IMR-90 (cell line): ENCODE data around the gene EBF3. TPM values are rescaled to one million over a fixed set of nuclear protein-coding genes. Genes with fewer than 3 reads are reported as not detected.

Source experiments
- ATAC-seq: fragments of 200-7000 bp; cut with Tn5 transposase; 2 replicates; pipeline ENCODE4 v1.9.1; 2020; ENCODE audit warnings: low read depth, mild to moderate bottlenecking, moderate library complexity
- BruUV-seq: library from RNA; stranded (reverse); fragments of 400-500 nt; replicated peaks from 2 replicates; lab custom pipeline; 2021; lab: Mats Ljungman, UMichigan
- CTCF ChIA-PET: fragments of 300-600 bp; formaldehyde crosslinking; extraction: SDS; loops from one replicate; lab custom pipeline; 2021; ENCODE audit warnings: antibody characterized with exemption; lab: Yijun Ruan, JAX
- POLR2A ChIA-PET: fragments of 300-600 bp; sonication (Branson Sonifier 250); formaldehyde crosslinking; loops from one replicate; lab custom pipeline; 2022; ENCODE audit warnings: antibody characterized with exemption; ENCODE audit not compliant: unreplicated experiment; lab: Charles Lee
- DNase-seq: peaks from one replicate; pipeline ENCODE4 v3.0.0; 2013
- H2AFZ ChIP-seq: replicated peaks from 2 replicates; pipeline ENCODE3; 2013; ENCODE audit warnings: low read length, mild to moderate bottlenecking; ENCODE audit not compliant: poor library complexity
- H2AK5ac ChIP-seq: 2 replicates; pipeline ENCODE4 v1.6.1; 2013; ENCODE audit warnings: low read depth, low read length, inconsistent platforms
- H2AK9ac ChIP-seq: replicated peaks from 2 replicates; pipeline ENCODE3; 2013; ENCODE audit warnings: mild to moderate bottlenecking, low read depth, low read length, moderate library complexity; ENCODE audit not compliant: poor library complexity
- H2BK120ac ChIP-seq: 2 replicates; pipeline ENCODE4 v1.6.1; 2013; ENCODE audit warnings: low read depth, low read length, inconsistent platforms
- H2BK15ac ChIP-seq: 3 replicates; pipeline ENCODE4 v1.6.1; 2013; ENCODE audit warnings: low read depth, low read length, inconsistent platforms
- H2BK20ac ChIP-seq: 2 replicates; pipeline ENCODE4 v1.6.1; 2013; ENCODE audit warnings: low read depth, mild to moderate bottlenecking, inconsistent platforms, low read length, moderate library complexity
- H2BK5ac ChIP-seq: 2 replicates; pipeline ENCODE4 v1.6.1; 2013; ENCODE audit warnings: mild to moderate bottlenecking, low read depth, low read length, inconsistent platforms; ENCODE audit not compliant: poor library complexity, severe bottlenecking
- H3K14ac ChIP-seq: replicated peaks from 2 replicates; pipeline ENCODE4 v1.6.1; 2013; ENCODE audit warnings: low read depth, low read length, inconsistent platforms
- H3K18ac ChIP-seq: 2 replicates; pipeline ENCODE4 v1.6.1; 2013; ENCODE audit warnings: low read depth, low read length, control low read depth
- H3K23ac ChIP-seq: 2 replicates; pipeline ENCODE4 v1.6.1; 2013; ENCODE audit warnings: low read depth, low read length, inconsistent platforms
- H3K27ac ChIP-seq: 2 replicates; pipeline ENCODE4 v1.5.1; 2013; ENCODE audit warnings: mild to moderate bottlenecking, control low read depth, low read length; ENCODE audit not compliant: insufficient read depth
- H3K27me3 ChIP-seq: 2 replicates; pipeline ENCODE4 v1.6.1; 2013; ENCODE audit warnings: low read length; ENCODE audit not compliant: control insufficient read depth, insufficient read depth
- H3K36me3 ChIP-seq: 2 replicates; pipeline ENCODE4 v1.6.1; 2013; ENCODE audit warnings: low read length, mixed read lengths; ENCODE audit not compliant: control insufficient read depth, insufficient read depth
- H3K4ac ChIP-seq: 2 replicates; pipeline ENCODE4 v1.6.1; 2013; ENCODE audit warnings: low read depth, low read length, inconsistent platforms
- H3K4me1 ChIP-seq: 2 replicates; pipeline ENCODE4 v1.6.1; 2013; ENCODE audit warnings: low read length, mixed read lengths; ENCODE audit not compliant: control insufficient read depth, insufficient read depth
- H3K4me2 ChIP-seq: 2 replicates; pipeline ENCODE4 v1.6.1; 2013; ENCODE audit warnings: low read depth, mild to moderate bottlenecking, control low read depth, low read length, moderate library complexity
- H3K4me3 ChIP-seq: 2 replicates; pipeline ENCODE4 v1.5.1; 2013; ENCODE audit warnings: low read depth, mild to moderate bottlenecking, control low read depth, low read length, moderate library complexity; ENCODE audit not compliant: insufficient read depth
- H3K56ac ChIP-seq: 2 replicates; pipeline ENCODE4 v1.6.1; 2013; ENCODE audit warnings: low read length, inconsistent platforms; ENCODE audit not compliant: insufficient read depth; ENCODE audit errors: extremely low read depth
- H3K79me1 ChIP-seq, 2 experiments: 2 replicates each; pipeline ENCODE4 v1.6.1; 2013; ENCODE audit warnings: low read length in 2 of 2, inconsistent platforms in 1 of 2, low read depth in 1 of 2
- H3K9ac ChIP-seq: 2 replicates; pipeline ENCODE4 v1.6.1; 2013; ENCODE audit warnings: low read depth, low read length, control low read depth
- H3K9me1 ChIP-seq: 2 replicates; pipeline ENCODE4 v1.6.1; 2013; ENCODE audit warnings: low read length, inconsistent platforms; ENCODE audit not compliant: insufficient read depth
- H3K9me3 ChIP-seq: 2 replicates; pipeline ENCODE4 v1.6.1; 2013; ENCODE audit warnings: low read length; ENCODE audit not compliant: control insufficient read depth, insufficient read depth
- H4K20me1 ChIP-seq: 2 replicates; pipeline ENCODE4 v1.6.1; 2013; ENCODE audit warnings: low read length, inconsistent platforms; ENCODE audit not compliant: insufficient read depth
- H4K5ac ChIP-seq: 2 replicates; pipeline ENCODE4 v1.6.1; 2013; ENCODE audit warnings: mild to moderate bottlenecking, low read depth, low read length, control low read depth
- H4K8ac ChIP-seq, 2 experiments: 2 replicates each; pipeline ENCODE4 v1.6.1; 2013; ENCODE audit warnings: low read depth in 2 of 2, low read length in 2 of 2, control low read depth in 1 of 2, inconsistent platforms in 1 of 2
- H4K91ac ChIP-seq: 2 replicates; pipeline ENCODE4 v1.6.1; 2013; ENCODE audit warnings: low read depth, low read length, inconsistent platforms; ENCODE audit not compliant: insufficient read depth
- CEBPB ChIP-seq: IDR thresholded peaks from 2 replicates; pipeline ENCODE4 v1.6.1; 2012; ENCODE audit warnings: low read depth, low read length, improper control_type of control experiment
- CHD1 ChIP-seq: IDR thresholded peaks from 2 replicates; pipeline ENCODE4 v1.6.1; 2012; ENCODE audit warnings: low read depth, low read length, improper control_type of control experiment
- FOS ChIP-seq: fragments of 150-350 bp; IDR thresholded peaks from 2 replicates; pipeline ENCODE4 v1.6.1; 2016; ENCODE audit warnings: low read depth, low read length
- MAZ ChIP-seq: IDR thresholded peaks from 2 replicates; pipeline ENCODE4 v1.6.1; 2012; ENCODE audit warnings: low read depth, mild to moderate bottlenecking, low read length, improper control_type of control experiment, moderate library complexity, borderline replicate concordance
- MXI1 ChIP-seq: IDR thresholded peaks from 2 replicates; pipeline ENCODE4 v1.6.1; 2012; ENCODE audit warnings: low read depth, mild to moderate bottlenecking, low read length, moderate library complexity, borderline replicate concordance
- NFE2L2 ChIP-seq: fragments of 150-350 bp; IDR thresholded peaks from 2 replicates; pipeline ENCODE4 v1.6.1; 2016; ENCODE audit warnings: low read depth, mild to moderate bottlenecking, low read length
- POLR2A ChIP-seq: IDR thresholded peaks from 2 replicates; pipeline ENCODE4 v1.6.1; 2012; ENCODE audit warnings: mild to moderate bottlenecking, low read depth, low read length
- RAD21 ChIP-seq: IDR thresholded peaks from 2 replicates; pipeline ENCODE4 v1.6.1; 2012; ENCODE audit warnings: low read length, improper control_type of control experiment
- RCOR1 ChIP-seq: IDR thresholded peaks from 2 replicates; pipeline ENCODE4 v1.6.1; 2012; ENCODE audit warnings: mild to moderate bottlenecking, low read length, improper control_type of control experiment; ENCODE audit not compliant: insufficient replicate concordance
- RFX5 ChIP-seq: IDR thresholded peaks from 2 replicates; pipeline ENCODE4 v1.8.0; 2012; ENCODE audit warnings: low read depth, mild to moderate bottlenecking, low read length, moderate library complexity
- SMC3 ChIP-seq: fragments of 150-350 bp; IDR thresholded peaks from 2 replicates; pipeline ENCODE4 v1.6.1; 2016; ENCODE audit warnings: low read depth, mild to moderate bottlenecking, antibody characterized with exemption, low read length, moderate library complexity
- WGBS, 2 experiments: methylation state at CpG; one replicate each; pipeline versions ENCODE4 v1.1.5 to v1.1.7; 2013; ENCODE audit warnings: missing lambda C conversion rate in 2 of 2; ENCODE audit not compliant: insufficient read length in 1 of 2; ENCODE audit errors: extremely low coverage in 2 of 2; 5-methylcytosine and 5-hydroxymethylcytosine counted together
- dilution Hi-C: fragments of 300-500 bp; cut with HindIII; formaldehyde crosslinking; loops from one replicate; pipeline ENCODE4 v1.14.3; 2018; ENCODE audit warnings: low sequenced_read_pairs; ENCODE audit not compliant: unreplicated experiment
- in situ Hi-C: fragments of 300-500 bp; cut with MboI; formaldehyde crosslinking; loops from 3 replicates; pipeline ENCODE4 v1.14.3; 2019; ENCODE audit warnings: low sequenced_read_pairs, inconsistent platforms, mixed read lengths
- intact Hi-C: fragments of 100-400 bp; cut with micrococcal nuclease; formaldehyde crosslinking; loops from 2 replicates; pipeline ENCODE4 v1.10.0; 2022
- polyA plus RNA-seq, 3 experiments: library from polyadenylated mRNA; depleted of rRNA; stranded (reverse); fragments of >200 nt; gene quantifications; 2 replicates each; pipeline ENCODE4 v1.2.3, GENCODE V29; 2012; ENCODE audit warnings: low replicate concordance in 1 of 3
- total RNA-seq: library from RNA; depleted of rRNA; stranded (reverse); fragments of >200 nt; gene quantifications from 2 replicates; pipeline ENCODE4 v1.2.3, GENCODE V29; 2012
- TF ChIP-seq, protein P1 (sequence below): conservative IDR thresholded peaks from 2 replicates; pipeline ENCODE4 v1.5.1; 2012; ENCODE audit warnings: mild to moderate bottlenecking, low read depth, low read length, improper control_type of control experiment
- TF ChIP-seq, protein P2 (sequence below): fragments of 150-350 bp; IDR thresholded peaks from 2 replicates; pipeline ENCODE4 v1.6.1; 2016; ENCODE audit warnings: low read depth, mild to moderate bottlenecking, low read length, moderate library complexity, borderline replicate concordance
- TF ChIP-seq, protein P3 (sequence below): fragments of 150-350 bp; IDR thresholded peaks from 2 replicates; pipeline ENCODE4 v1.6.1; 2017; ENCODE audit warnings: mild to moderate bottlenecking, antibody characterized with exemption, low read length, low read depth

Gene EBF3
- total and polyA plus RNA-seq, 2 of the 4 experiments (the other 2 are of a cell fraction): 0.36 to 0.70 TPM

DNA sequence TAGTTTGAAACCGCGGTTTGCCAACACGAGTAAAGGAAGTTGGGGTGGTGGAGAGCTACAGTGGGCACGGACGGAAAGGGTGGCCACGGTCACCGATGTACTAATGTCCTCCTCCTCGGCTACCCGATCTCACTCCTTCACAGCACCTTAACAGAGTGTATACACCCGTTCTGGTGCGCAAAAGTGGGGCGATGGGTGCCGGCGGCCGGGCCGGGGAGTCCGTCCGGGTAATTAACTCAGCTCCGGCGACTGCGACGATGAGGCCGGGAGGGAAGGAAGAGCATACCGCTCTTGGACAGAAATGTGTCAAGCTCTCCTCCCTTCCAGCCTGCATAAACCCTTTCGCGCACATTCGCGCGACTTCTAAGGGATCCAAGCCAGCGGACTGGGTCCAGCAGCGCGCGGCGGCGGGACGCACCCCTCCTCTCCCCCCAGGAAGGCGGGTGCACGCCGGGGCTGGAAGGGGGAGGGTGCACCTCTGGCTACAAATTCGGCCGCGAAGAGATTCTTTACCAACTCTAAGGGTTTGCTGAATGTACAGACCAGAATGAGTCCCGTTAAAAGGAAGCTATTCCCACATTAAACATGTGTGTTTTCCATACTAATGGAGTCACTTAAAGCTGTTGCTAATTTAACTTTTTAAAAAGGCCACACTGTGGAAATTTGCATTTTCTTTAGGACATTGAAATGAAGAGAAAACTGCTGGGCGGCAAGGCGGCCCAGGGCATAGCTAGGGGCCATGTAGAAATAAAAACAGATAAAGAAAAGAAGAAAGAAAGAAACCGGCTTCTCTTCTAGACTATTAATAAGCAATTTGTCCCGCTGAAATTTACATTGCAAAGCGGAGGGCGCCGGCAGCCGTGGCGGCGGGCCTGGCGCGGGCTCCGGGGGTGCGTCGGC is 6.6 kb upstream of the EBF3 start:
- H3K27ac ChIP-seq: no peak overlapping the region
- no peak overlapping the region for H2BK5ac ChIP-seq
- no peak overlapping the region for H3K9ac ChIP-seq
- intact Hi-C loops (loop anchor here (1.0 to 5.0 kb wide), 5 partner anchors 142 to 1758 kb away; partner anchors contain the start of gene C10orf143), dilution Hi-C loops (no loop called here), in situ Hi-C loops (loop anchor here (10.0 kb wide), 2 partner anchors 936 to 1756 kb away; no protein-coding TSS in a partner anchor)
- CTCF ChIA-PET: interaction anchor here (0.6 to 1.7 kb wide), 2 partner anchors 1753 to 1759 kb away, joined by 3 to 6 read pairs; no protein-coding TSS in a partner anchor
- H4K5ac ChIP-seq: no peak overlapping the region
- H2BK120ac ChIP-seq: no peak overlapping the region
- no peaks in the 10 kb centered on the region for H3K9me1 ChIP-seq
- DNase-seq: no peak
- H2AK5ac ChIP-seq: no peak overlapping the region
- no peaks in the 10 kb centered on the region for H3K36me3 ChIP-seq
- no peak overlapping the region for H2AK9ac ChIP-seq
- H3K56ac ChIP-seq: no peak overlapping the region
- no peaks in the 10 kb centered on the region for H4K20me1 ChIP-seq
- no peak overlapping the region for H2BK15ac ChIP-seq
- no peak overlapping the region for H4K8ac ChIP-seq
- H3K18ac ChIP-seq: no peak overlapping the region
- H3K4me1 ChIP-seq: no peaks in the 10 kb centered on the region
- H2BK20ac ChIP-seq: no peak overlapping the region
- 5% methylated on average over 4 of the region's 58 CpGs; no CpG with 5 or more reads in 1 of the 2 experiments for WGBS, 2 experiments
- POLR2A ChIA-PET: no interaction called here
- H3K14ac ChIP-seq: no peak overlapping the region
- H3K4ac ChIP-seq: no peak overlapping the region
- ATAC-seq: no peak
- BruUV-seq: no TSS peak
- H3K9me3 ChIP-seq: no peaks in the 10 kb centered on the region
- H3K4me3 ChIP-seq: no peak overlapping the region
- no peak overlapping the region for H3K23ac ChIP-seq
- no peak overlapping the region for H4K91ac ChIP-seq
- H2AFZ ChIP-seq: no peak overlapping the region
- H3K4me2 ChIP-seq: peak overlapping the region; percentile 52; the same call in 1 of the 2 replicates
- peaks cover 76% of the 10 kb centered on the region for H3K27me3 ChIP-seq
- H3K79me1 ChIP-seq: no peaks in the 10 kb centered on the region
- no peak for TF ChIP-seq RCOR1
- TF ChIP-seq NFE2L2: no peak
- no peak for TF ChIP-seq POLR2A
- TF ChIP-seq SMC3: no peak
- TF ChIP-seq, protein P1, sequence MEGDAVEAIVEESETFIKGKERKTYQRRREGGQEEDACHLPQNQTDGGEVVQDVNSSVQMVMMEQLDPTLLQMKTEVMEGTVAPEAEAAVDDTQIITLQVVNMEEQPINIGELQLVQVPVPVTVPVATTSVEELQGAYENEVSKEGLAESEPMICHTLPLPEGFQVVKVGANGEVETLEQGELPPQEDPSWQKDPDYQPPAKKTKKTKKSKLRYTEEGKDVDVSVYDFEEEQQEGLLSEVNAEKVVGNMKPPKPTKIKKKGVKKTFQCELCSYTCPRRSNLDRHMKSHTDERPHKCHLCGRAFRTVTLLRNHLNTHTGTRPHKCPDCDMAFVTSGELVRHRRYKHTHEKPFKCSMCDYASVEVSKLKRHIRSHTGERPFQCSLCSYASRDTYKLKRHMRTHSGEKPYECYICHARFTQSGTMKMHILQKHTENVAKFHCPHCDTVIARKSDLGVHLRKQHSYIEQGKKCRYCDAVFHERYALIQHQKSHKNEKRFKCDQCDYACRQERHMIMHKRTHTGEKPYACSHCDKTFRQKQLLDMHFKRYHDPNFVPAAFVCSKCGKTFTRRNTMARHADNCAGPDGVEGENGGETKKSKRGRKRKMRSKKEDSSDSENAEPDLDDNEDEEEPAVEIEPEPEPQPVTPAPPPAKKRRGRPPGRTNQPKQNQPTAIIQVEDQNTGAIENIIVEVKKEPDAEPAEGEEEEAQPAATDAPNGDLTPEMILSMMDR: no peak
- TF ChIP-seq MAZ: no peak
- TF ChIP-seq CEBPB: no peak
- no peak for TF ChIP-seq MXI1
- no peak for TF ChIP-seq FOS
- no peak for TF ChIP-seq RAD21
- no peak for TF ChIP-seq RFX5
- TF ChIP-seq, protein P2, sequence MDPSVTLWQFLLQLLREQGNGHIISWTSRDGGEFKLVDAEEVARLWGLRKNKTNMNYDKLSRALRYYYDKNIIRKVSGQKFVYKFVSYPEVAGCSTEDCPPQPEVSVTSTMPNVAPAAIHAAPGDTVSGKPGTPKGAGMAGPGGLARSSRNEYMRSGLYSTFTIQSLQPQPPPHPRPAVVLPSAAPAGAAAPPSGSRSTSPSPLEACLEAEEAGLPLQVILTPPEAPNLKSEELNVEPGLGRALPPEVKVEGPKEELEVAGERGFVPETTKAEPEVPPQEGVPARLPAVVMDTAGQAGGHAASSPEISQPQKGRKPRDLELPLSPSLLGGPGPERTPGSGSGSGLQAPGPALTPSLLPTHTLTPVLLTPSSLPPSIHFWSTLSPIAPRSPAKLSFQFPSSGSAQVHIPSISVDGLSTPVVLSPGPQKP: no peak
- TF ChIP-seq CHD1: no peak
- TF ChIP-seq, protein P3, sequence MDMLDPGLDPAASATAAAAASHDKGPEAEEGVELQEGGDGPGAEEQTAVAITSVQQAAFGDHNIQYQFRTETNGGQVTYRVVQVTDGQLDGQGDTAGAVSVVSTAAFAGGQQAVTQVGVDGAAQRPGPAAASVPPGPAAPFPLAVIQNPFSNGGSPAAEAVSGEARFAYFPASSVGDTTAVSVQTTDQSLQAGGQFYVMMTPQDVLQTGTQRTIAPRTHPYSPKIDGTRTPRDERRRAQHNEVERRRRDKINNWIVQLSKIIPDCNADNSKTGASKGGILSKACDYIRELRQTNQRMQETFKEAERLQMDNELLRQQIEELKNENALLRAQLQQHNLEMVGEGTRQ: no peak
